Left kidney (tissue), 2 donors: ENCODE measurements around the gene ASIC2. TPM values are rescaled to one million over a fixed set of nuclear protein-coding genes. Genes with fewer than 3 reads are reported as not detected.
"Not testable (repeated sequence)": the region's sequence is repeated elsewhere in the genome, so short reads cannot be mapped to it uniquely, and the experiment has no call there.

Experiments used
- DNase-seq: peaks from one replicate; pipeline ENCODE4 v3.0.0-alpha.2; 2013
- polyA plus RNA-seq: library from polyadenylated mRNA; unstranded; fragments of 120-200 nt; gene quantifications from one replicate; pipeline ENCODE4 v1.2.1, GENCODE V29; 2013; ENCODE audit not compliant: insufficient read length

The ASIC2 gene
- polyA plus RNA-seq, 1 donor: 2.5 TPM

- not testable (repeated sequence) for DNase-seq
These were observed 311.5 kb downstream of the ASIC2 start for GRCh38 chr17:32981611-32982010.

GRCh38 chr17:32980230-32980629, 312.9 kb downstream of the ASIC2 start:
- DNase-seq: no peak

DNA sequence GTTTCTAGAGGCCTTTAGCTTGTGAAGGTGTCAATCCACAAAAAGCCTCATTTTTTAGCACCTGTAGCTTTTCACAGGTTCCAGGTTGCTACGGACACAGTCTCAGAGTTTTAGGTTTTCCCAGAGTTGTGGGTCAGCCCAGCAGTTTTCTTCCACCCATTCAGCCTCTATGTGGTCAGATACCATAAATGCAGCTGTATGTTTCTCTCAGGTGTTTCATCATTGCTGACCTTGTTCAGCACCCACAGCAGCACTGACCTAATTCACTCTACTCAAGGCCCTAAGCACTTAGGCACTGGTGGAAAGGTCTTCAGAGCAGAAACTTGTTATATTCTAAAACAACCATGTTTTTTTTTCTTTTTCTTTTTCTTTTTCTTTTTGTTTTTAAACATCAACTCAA, 316.5 kb downstream of the ASIC2 start:
- DNase-seq: no peak

- no peak for DNase-seq
These were observed 317.0 kb downstream of the ASIC2 start for GRCh38 chr17:32976131-32976530.

DNA sequence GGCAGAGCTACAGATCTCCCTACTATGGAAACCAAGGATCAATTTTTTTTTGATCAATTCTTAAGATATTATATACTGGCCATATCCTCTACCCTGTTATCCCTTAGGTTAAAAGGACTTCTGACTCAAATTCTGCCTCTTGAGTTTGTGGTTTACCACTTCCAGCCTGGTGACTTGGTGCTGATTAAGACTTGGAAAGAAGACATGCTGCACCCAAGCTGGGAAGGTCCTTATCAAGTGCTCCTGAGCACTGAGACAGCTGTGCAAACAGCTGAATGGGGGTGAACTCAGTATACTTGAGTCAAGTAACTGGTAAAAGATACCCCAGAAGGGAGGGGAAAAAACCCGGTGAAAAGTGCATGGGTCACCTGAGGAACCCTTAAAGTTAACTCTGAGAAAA, 321.9 kb downstream of the ASIC2 start:
- DNase-seq: no peak

DNA sequence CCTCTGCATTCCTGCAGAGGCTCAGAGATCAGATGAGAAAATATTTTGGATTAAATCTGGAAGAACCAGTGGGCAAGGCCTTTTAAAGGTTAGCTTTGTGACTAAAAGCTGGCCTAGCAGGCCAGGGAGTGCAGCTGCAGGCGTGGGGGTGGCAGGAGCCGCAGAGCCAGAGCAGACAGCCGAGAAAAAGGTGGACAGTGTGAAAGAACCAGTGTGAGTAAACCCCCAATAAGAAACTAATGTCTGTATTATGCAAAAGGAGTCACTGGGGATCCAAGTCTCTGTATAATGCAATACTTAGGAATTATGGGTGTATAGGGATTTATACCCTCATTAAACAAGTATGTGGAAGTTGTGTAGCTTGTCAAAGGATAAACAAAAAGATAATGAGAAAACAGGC, 322.8 kb downstream of the ASIC2 start:
- no peak for DNase-seq

GRCh38 chr17:32969231-32969630, 323.9 kb downstream of the ASIC2 start:
- not testable (repeated sequence) for DNase-seq

DNA sequence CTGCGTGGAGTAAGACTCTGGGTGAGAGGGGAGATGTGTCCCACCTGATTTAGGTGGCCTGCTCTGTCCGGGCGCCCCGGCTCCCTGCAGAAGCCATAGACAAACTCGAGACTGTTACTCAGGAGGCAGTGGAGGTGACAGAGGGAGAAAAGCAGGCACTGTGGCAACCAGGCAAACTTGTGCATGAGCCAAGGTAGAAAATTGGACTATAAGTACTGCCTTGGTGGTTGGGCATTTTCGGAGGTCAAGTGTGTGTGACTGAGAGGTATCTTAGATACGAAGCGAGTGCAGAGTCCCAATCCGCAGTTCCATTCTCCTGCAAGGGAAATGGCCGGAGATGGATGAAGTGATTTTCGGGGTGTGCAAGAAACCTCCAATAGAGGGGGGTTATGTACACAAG, 328.6 kb downstream of the ASIC2 start:
- DNase-seq: no peak
